ENCODE data around the gene RSPH10B2.
"Not testable (repeated sequence)": the region's sequence is repeated elsewhere in the genome, so short reads cannot be mapped to it uniquely, and the experiment has no call there.

RSPH10B2 gene

GRCh38 chr7:6753964-6754363 lies at the start of gene RSPH10B2:
Gene RSPH10B2 (plus strand): TSS chr7:6754103. CDS start chr7:6757678, 3,575 bp downstream.
- H3K9me3 ChIP-seq (ENCODE audit: low read length); H3K27me3 ChIP-seq (ENCODE audit: control insufficient read depth in 1 of 2, insufficient read depth in 2 of 2, low read length in 2 of 2); H3K9ac ChIP-seq (ENCODE audit: low read length): not testable (repeated sequence)

GRCh38 chr7:6705959-6706665 lies 47.8 kb upstream of the RSPH10B2 start:
- Histone ChIP-seq H3K27ac (ENCODE audit: low read depth, low read length) (peak overlapping the region; percentile 54), H3K9ac (ENCODE audit: low read length) (peak overlapping the region; percentile 84), H3K4me1 (ENCODE audit: insufficient read depth, low read length) (peaks cover 27% of the 10 kb centered on the region), H3K9me3 (ENCODE audit: low read length) (no peaks in the 10 kb centered on the region), H3K27me3 (ENCODE audit: control insufficient read depth in 1 of 2, insufficient read depth in 2 of 2, low read length in 2 of 2) (no peaks in the 10 kb centered on the region), H3K4me3 (ENCODE audit: low read depth in 1 of 2, low read length in 2 of 2) (peak overlapping the region; percentile 82 to 95), H3K36me3 (ENCODE audit: insufficient read depth, low read length) (peaks cover 29% of the 10 kb centered on the region)

More at GRCh38 chr7:6753964-6754363, at the start of gene RSPH10B2:
- not testable (repeated sequence) for H3K4me1 ChIP-seq (ENCODE audit: insufficient read depth, low read length); H3K4me3 ChIP-seq (ENCODE audit: low read depth in 1 of 2, low read length in 2 of 2); H3K36me3 ChIP-seq (ENCODE audit: insufficient read depth, low read length); H3K27ac ChIP-seq (ENCODE audit: low read depth, low read length)

GRCh38 chr7:6706666-6707407 lies 47.1 kb upstream of the RSPH10B2 start, which contains the start of gene ZNF12:
Gene ZNF12 (minus strand): TSS chr7:6706947. CDS start chr7:6705173, 1,774 bp downstream.
- peak within 1 kb of the TSS; percentile 54 for H3K27ac ChIP-seq (ENCODE audit: low read depth, low read length)
- H3K9ac ChIP-seq (ENCODE audit: low read length), result peak within 1 kb of the TSS; percentile 84
- no peaks in the 10 kb centered on the region for H3K27me3 ChIP-seq (ENCODE audit: control insufficient read depth in 1 of 2, insufficient read depth in 2 of 2, low read length in 2 of 2)
- peak within 1 kb of the TSS; percentile 82 to 95 for H3K4me3 ChIP-seq (ENCODE audit: low read depth in 1 of 2, low read length in 2 of 2)
- no peaks in the 10 kb centered on the region for H3K9me3 ChIP-seq (ENCODE audit: low read length)
- peaks cover 22% of the 10 kb centered on the region for H3K36me3 ChIP-seq (ENCODE audit: insufficient read depth, low read length)
- H3K4me1 ChIP-seq (ENCODE audit: insufficient read depth, low read length), result peaks cover 27% of the 10 kb centered on the region

GRCh38 chr7:6708304-6708703 lies 45.6 kb upstream of the RSPH10B2 start:
- Histone ChIP-seq H3K36me3 (ENCODE audit: insufficient read depth, low read length) (peaks cover 12% of the 10 kb centered on the region), H3K27me3 (ENCODE audit: control insufficient read depth in 1 of 2, insufficient read depth in 2 of 2, low read length in 2 of 2) (no peaks in the 10 kb centered on the region), H3K4me3 (ENCODE audit: low read depth in 1 of 2, low read length in 2 of 2) (no peak overlapping the region), H3K27ac (ENCODE audit: low read depth, low read length) (no peak overlapping the region), H3K9ac (ENCODE audit: low read length) (no peak overlapping the region), H3K9me3 (ENCODE audit: low read length) (no peaks in the 10 kb centered on the region), H3K4me1 (ENCODE audit: insufficient read depth, low read length) (peaks cover 22% of the 10 kb centered on the region)

- Histone ChIP-seq H3K4me1 (ENCODE audit: insufficient read depth, low read length) (peaks cover 11% of the 10 kb centered on the region), H3K4me3 (ENCODE audit: low read depth in 1 of 2, low read length in 2 of 2) (no peak overlapping the region), H3K36me3 (ENCODE audit: insufficient read depth, low read length) (peaks cover 4% of the 10 kb centered on the region), H3K27ac (ENCODE audit: low read depth, low read length) (no peak overlapping the region), H3K9me3 (ENCODE audit: low read length) (no peaks in the 10 kb centered on the region), H3K27me3 (ENCODE audit: control insufficient read depth in 1 of 2, insufficient read depth in 2 of 2, low read length in 2 of 2) (no peaks in the 10 kb centered on the region), H3K9ac (ENCODE audit: low read length) (no peak overlapping the region)
Observed at GRCh38 chr7:6709808-6710207, 44.1 kb upstream of the RSPH10B2 start.

GRCh38 chr7:6714360-6714759 lies 39.5 kb upstream of the RSPH10B2 start:
- no peak overlapping the region for H3K4me3 ChIP-seq (ENCODE audit: low read depth in 1 of 2, low read length in 2 of 2)
- no peaks in the 10 kb centered on the region for H3K9me3 ChIP-seq (ENCODE audit: low read length)
- no peaks in the 10 kb centered on the region for H3K4me1 ChIP-seq (ENCODE audit: insufficient read depth, low read length)
- H3K36me3 ChIP-seq (ENCODE audit: insufficient read depth, low read length), result no peaks in the 10 kb centered on the region
- H3K27ac ChIP-seq (ENCODE audit: low read depth, low read length), result no peak overlapping the region
- H3K27me3 ChIP-seq (ENCODE audit: control insufficient read depth in 1 of 2, insufficient read depth in 2 of 2, low read length in 2 of 2), result no peaks in the 10 kb centered on the region
- no peak overlapping the region for H3K9ac ChIP-seq (ENCODE audit: low read length)

- not testable (repeated sequence) for H3K36me3 ChIP-seq (ENCODE audit: insufficient read depth, low read length); H3K27ac ChIP-seq (ENCODE audit: low read depth, low read length); H3K4me3 ChIP-seq (ENCODE audit: low read depth in 1 of 2, low read length in 2 of 2); H3K9me3 ChIP-seq (ENCODE audit: low read length); H3K9ac ChIP-seq (ENCODE audit: low read length); H3K4me1 ChIP-seq (ENCODE audit: insufficient read depth, low read length); H3K27me3 ChIP-seq (ENCODE audit: control insufficient read depth in 1 of 2, insufficient read depth in 2 of 2, low read length in 2 of 2)
Observed at GRCh38 chr7:6715898-6716297, 38.0 kb upstream of the RSPH10B2 start.

GRCh38 chr7:6718124-6718523 lies 35.8 kb upstream of the RSPH10B2 start:
- no peaks in the 10 kb centered on the region for H3K9me3 ChIP-seq (ENCODE audit: low read length)
- no peak overlapping the region for H3K9ac ChIP-seq (ENCODE audit: low read length)
- no peaks in the 10 kb centered on the region for H3K36me3 ChIP-seq (ENCODE audit: insufficient read depth, low read length)
- H3K27me3 ChIP-seq (ENCODE audit: control insufficient read depth in 1 of 2, insufficient read depth in 2 of 2, low read length in 2 of 2), result no peaks in the 10 kb centered on the region
- H3K27ac ChIP-seq (ENCODE audit: low read depth, low read length), result no peak overlapping the region
- no peaks in the 10 kb centered on the region for H3K4me1 ChIP-seq (ENCODE audit: insufficient read depth, low read length)
- H3K4me3 ChIP-seq (ENCODE audit: low read depth in 1 of 2, low read length in 2 of 2), result no peak overlapping the region

GRCh38 chr7:6724351-6724750 lies 29.6 kb upstream of the RSPH10B2 start:
- H3K9ac ChIP-seq (ENCODE audit: low read length); H3K27ac ChIP-seq (ENCODE audit: low read depth, low read length); H3K27me3 ChIP-seq (ENCODE audit: control insufficient read depth in 1 of 2, insufficient read depth in 2 of 2, low read length in 2 of 2); H3K36me3 ChIP-seq (ENCODE audit: insufficient read depth, low read length); H3K4me1 ChIP-seq (ENCODE audit: insufficient read depth, low read length); H3K9me3 ChIP-seq (ENCODE audit: low read length); H3K4me3 ChIP-seq (ENCODE audit: low read depth in 1 of 2, low read length in 2 of 2): not testable (repeated sequence)

- Histone ChIP-seq H3K27ac (ENCODE audit: low read depth, low read length) (no peak overlapping the region), H3K36me3 (ENCODE audit: insufficient read depth, low read length) (no peaks in the 10 kb centered on the region), H3K9ac (ENCODE audit: low read length) (no peak overlapping the region), H3K9me3 (ENCODE audit: low read length) (no peaks in the 10 kb centered on the region), H3K4me3 (ENCODE audit: low read depth in 1 of 2, low read length in 2 of 2) (no peak overlapping the region), H3K27me3 (ENCODE audit: control insufficient read depth in 1 of 2, insufficient read depth in 2 of 2, low read length in 2 of 2) (no peaks in the 10 kb centered on the region), H3K4me1 (ENCODE audit: insufficient read depth, low read length) (no peaks in the 10 kb centered on the region)
Observed at GRCh38 chr7:6725003-6725402, 28.9 kb upstream of the RSPH10B2 start.

GRCh38 chr7:6726341-6726740 lies 27.6 kb upstream of the RSPH10B2 start:
- H3K4me3 ChIP-seq (ENCODE audit: low read depth in 1 of 2, low read length in 2 of 2); H3K27me3 ChIP-seq (ENCODE audit: control insufficient read depth in 1 of 2, insufficient read depth in 2 of 2, low read length in 2 of 2); H3K9ac ChIP-seq (ENCODE audit: low read length); H3K27ac ChIP-seq (ENCODE audit: low read depth, low read length); H3K4me1 ChIP-seq (ENCODE audit: insufficient read depth, low read length); H3K36me3 ChIP-seq (ENCODE audit: insufficient read depth, low read length); H3K9me3 ChIP-seq (ENCODE audit: low read length): not testable (repeated sequence)
